GM21786 (cell line): Measurements from ENCODE around the gene INF2.
A peak's percentile ranks its signal among the peaks of the same experiment; 100 is the strongest.
"Not testable (repeated sequence)": the region's sequence is repeated elsewhere in the genome, so short reads cannot be mapped to it uniquely, and the experiment has no call there.

Source experiments
- ATAC-seq: cut with Tn5 transposase; IDR thresholded peaks from one replicate; pipeline ENCODE4 v1.9.1; 2021; ENCODE audit not compliant: unreplicated experiment

Gene INF2

DNA sequence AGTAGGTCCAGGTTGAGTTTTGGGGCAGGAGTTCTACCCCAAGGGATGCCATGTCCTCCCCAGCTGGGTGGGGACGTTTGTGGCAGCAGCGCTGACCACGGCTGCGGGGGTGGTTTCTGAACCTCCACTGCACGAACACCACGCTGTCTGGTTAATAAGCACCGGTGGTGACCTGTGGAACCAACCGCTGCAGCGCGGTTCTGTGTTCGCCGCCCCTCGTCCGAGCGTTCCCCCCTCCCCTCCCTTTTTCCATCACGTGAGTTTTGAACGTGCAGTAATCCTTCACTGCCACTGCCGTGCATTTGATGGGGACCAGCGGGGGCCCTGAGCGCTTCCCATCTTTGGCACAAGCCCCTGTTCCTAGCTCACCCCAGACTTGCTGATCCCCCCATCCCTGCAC lies 28.2 kb downstream of the INF2 start:
- ATAC-seq, result no peak

DNA sequence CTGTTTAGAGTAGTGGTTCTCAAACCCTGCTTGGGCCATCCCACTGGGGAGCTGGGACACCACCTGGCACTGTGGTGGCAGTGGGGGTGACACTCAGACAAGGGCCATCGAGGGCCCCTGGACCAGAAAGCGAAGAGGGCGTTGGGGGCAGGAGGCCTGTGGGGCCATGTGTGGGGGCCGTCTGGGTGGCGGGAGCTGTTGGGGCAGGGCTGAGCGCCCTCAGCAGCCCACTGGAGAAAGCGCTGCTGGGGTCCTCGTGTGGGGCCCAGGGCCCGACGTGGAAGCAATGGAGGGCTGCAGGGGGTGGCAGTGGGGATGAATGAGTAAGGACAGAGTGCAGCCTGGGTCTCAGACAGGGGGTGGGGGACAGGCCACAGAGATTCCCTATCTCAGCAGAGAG lies 28.7 kb downstream of the INF2 start:
- no peak for ATAC-seq

GRCh38 chr14:104718871-104719270 lies 29.5 kb downstream of the INF2 start:
- no peak for ATAC-seq

GRCh38 chr14:104719343-104719742 lies 29.9 kb downstream of the INF2 start:
- ATAC-seq, result no peak

DNA sequence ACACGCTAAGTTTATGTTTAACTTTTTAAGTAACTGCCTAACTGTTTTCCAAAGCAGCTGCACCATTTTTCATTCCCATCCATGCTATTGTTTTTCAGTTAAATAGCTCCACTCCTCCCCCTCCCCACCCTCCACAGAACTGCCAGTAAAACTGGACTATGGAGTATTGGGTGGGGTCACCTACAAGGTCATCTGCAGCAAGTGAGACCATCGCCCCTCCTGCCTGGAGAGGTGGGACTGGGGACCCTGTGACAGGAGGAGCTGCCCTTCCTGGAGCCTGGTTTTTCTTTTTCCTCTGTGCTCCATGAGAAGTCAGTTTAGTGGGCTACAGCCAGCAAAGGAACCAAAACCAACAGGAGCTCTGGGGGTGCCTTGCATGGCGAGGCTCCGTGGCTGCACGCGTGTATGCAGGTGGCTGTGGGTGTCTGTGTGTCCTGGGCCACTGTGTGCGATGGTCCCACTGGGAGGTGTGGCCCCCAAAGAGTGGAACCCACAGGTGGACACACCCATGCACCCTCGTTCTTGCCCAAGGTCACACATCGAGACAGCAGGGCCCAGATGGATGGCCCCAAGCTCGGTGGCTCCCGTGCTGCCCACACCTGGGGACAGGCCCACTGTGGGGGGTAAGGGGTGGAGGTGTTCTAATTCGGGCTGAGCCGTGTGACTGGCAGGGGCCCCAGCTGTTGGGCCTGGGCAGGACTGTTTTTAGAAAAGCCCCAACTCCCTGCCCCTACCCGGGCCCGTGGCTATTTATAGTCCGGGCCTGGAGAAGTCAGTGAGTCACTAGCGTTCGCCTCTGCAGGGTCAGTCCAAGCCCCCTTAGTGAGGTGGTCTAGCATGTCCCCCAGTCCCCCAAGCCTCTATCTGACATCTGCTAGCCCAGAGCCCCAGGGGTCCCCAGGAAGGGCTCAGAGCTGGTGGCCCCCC lies 32.4 kb downstream of the INF2 start:
- no peak for ATAC-seq

GRCh38 chr14:104722938-104723650 lies 33.7 kb downstream of the INF2 start:
- ATAC-seq, result no peak

DNA sequence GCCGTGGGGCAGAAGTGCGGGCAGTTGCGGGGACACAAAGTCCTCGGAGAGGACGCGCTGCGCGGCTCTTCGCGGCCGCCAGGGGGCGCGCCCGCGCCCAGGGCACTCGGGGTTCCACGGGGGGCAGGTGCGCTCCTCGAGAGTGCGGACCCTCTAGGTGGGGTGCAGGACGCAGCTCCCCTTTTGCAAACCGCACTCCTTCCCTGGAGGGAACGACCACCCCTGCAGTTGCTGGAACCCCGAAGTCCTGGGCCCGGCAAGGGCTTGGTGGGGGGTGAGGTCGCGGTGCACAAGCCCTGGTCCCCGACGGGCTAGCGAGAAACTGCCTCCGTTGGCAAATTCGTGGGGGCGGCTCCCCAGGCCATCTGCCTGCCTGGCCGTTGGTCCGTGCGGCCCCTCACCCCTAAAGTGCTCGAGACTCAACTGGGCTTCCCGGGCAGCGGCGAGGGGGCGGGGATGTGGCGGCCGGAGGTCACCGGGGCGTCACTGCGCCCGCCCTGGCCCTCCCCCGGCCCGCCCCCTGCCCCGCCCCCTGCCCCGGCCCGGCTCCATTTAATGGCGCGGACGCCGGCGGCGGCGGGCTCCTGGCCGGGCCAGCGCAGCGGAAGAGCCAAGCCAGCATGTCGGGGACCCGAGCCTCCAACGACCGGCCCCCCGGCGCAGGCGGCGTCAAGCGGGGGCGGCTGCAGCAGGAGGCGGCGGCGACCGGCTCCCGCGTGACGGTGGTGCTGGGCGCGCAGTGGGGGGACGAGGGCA lies 34.4 kb downstream of the INF2 start, which contains the start of gene ADSS1:
TSS of gene ADSS1 (plus strand) at position 579 of the 756 bp plus-strand sequence. CDS start at position 621, 42 bp downstream.
- ATAC-seq, result peak; percentile 57

DNA sequence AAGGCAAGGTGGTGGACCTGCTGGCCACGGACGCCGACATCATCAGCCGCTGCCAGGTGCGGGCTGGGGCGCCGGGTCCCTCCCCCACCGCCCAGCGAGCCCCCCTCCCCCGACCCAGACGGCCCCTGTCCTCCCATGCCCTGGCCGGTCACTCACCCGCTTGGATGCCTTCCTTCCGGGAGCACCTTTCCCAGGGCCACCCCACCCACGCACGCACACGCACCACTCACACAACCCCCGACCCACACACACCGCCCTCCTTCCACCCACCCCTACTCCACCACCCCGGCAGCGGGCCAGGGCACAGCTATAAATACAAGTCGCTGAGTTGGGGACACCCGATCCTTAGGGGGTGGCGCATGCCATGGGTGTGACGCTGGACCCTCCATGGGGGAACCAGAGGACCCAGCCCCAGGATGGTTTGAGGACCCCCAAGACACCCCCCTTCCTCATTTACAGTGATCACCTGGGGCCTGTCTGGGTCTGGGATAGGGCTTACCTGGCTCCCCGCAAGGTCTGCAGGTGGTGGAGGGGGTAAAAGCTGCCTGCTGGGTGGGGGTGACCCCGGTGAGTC lies 35.1 kb downstream of the INF2 start:
- no peak for ATAC-seq

GRCh38 chr14:104724981-104725771 lies 35.8 kb downstream of the INF2 start:
- ATAC-seq, result no peak

GRCh38 chr14:104725772-104726548 lies 36.5 kb downstream of the INF2 start:
- no peak for ATAC-seq

- no peak for ATAC-seq
These were observed 37.4 kb downstream of the INF2 start for GRCh38 chr14:104726600-104727451.

DNA sequence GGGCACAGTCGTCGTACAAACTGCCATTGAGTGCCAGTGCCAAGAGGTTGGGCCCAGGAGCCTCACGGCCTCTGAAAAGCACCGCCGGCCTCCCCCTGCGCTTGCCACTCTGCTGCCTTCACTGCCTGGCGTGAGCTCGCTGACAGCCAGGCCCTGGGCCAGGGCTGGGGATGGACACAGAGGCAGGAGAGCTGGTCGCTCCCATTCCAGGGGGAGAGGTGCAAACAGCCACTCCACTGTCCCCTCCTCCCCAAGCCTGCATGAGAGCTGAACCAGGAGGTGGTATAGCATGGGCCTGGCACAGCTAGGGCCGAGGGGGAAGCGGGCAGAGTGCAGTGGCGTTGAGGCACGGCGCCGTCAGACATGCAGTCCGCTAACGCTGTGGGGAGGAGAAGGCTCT lies 39.2 kb downstream of the INF2 start:
- ATAC-seq, result no peak

DNA sequence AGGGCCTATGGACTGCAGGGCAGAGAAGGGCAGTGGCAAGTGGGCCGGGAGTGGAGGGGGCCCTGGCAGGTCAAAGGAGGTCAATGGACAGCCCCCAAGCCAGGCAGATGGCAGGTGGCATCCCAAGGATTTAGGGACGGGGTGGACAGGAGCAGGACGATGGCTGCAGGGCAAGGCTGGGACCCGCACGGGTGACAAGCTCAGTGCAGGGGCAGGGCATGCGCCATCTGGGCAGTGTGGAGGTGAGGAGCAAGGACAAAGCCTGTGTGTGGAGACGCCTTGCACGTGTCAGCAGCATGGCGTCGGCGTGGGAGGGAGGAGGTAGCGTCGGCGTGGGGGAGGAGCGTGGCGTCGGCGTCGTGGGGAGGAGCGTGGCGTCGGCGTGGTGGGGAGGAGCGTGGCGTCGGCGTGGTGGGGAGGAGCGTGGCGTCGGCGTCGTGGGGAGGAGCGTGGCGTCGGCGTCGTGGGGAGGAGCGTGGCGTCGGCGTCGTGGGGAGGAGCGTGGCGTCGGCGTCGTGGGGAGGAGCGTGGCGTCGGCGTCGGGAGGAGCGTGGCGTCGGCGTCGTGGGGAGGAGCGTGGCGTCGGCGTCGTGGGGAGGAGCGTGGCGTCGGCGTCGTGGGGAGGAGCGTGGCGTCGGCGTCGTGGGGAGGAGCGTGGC lies 39.9 kb downstream of the INF2 start:
- ATAC-seq, result not testable (repeated sequence)

DNA sequence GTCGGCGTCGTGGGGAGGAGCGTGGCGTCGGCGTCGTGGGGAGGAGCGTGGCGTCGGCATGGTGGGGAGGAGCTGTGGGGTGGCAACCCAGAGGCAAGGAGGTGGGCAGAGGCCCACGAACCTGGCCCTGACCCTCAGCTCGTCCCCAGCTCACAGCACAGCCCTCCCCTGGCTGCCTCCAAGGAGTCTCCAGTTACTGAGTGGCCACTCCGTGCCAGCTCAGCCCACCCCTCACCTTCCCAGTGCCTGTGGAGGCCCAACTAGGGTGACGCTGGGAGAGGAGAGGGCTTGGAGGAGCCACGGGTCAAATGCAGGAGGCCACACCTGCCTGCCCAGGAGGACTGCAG lies 40.4 kb downstream of the INF2 start:
- no peak for ATAC-seq

DNA sequence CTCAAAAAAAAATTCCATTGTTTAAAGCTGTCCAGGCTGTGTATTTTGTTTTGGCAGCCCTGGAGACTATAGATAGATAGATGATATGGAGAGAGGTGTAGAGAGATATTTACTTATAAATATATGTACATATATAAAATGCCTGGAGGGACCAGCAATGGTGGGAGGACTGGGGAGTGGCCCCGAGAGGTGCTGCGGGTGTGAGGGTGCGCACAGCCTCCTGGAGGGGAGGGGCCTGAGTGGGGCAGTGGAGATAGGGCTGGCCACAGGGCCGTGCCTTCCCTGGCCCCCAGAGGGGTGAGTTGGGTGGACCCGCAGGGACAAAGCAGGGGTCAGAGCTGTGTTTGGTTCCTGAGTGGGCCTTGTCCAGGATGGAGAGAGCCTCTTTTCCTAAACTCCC lies 41.1 kb downstream of the INF2 start:
- no peak for ATAC-seq

GRCh38 chr14:104731320-104732294 lies 42.2 kb downstream of the INF2 start:
- ATAC-seq, result no peak

- no peak for ATAC-seq
These were observed 43.0 kb downstream of the INF2 start for GRCh38 chr14:104732355-104732804.
